Amygdala (tissue), 56 donors: Measurements from ENCODE around the gene RPS6KA2.
"Not testable (repeated sequence)": the region's sequence is repeated elsewhere in the genome, so short reads cannot be mapped to it uniquely, and the experiment has no call there.

ENCODE experiments used
- DNase-seq, 56 donors: peaks; one replicate each; lab custom pipeline; 2025; lab: John Stamatoyannopoulos, UW

The RPS6KA2 gene

DNA sequence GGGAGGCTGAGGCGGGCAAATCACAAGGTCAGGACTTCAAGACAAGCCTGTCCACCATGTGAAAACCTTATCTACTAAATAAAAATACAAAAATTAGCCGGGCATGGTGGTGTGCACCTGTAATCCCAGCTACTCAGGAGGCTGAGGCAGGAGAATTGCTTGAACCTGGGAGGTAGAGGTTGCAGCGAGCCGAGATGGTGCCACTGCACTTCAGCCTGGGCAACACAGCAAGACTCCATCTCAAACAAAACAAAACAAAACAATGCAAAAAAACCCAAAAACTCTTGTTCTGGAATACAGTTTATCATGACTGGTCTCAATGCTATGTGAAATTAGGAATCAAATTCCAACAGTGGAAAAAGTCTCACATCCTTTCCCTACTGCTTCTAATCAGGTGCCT lies 264.6 kb downstream of the RPS6KA2 start:
- DNase-seq, result not testable (repeated sequence)

DNA sequence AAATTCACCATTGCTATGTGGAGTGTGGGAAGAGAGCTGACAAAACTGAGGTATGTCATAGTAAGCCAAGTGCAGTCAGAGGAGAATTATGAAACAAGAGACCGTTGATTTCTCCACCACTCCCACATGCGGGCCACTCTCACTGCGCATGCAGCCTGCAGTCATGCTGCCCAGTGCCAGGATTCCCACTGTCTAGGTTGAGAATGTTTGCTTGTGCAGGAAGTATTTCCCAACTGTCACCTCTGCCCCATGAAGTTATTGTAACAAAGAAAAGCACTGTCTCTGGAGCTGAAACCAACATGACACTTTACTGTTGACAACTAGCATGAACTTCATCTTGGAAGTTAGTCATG lies 266.0 kb downstream of the RPS6KA2 start:
- no peak for DNase-seq

DNA sequence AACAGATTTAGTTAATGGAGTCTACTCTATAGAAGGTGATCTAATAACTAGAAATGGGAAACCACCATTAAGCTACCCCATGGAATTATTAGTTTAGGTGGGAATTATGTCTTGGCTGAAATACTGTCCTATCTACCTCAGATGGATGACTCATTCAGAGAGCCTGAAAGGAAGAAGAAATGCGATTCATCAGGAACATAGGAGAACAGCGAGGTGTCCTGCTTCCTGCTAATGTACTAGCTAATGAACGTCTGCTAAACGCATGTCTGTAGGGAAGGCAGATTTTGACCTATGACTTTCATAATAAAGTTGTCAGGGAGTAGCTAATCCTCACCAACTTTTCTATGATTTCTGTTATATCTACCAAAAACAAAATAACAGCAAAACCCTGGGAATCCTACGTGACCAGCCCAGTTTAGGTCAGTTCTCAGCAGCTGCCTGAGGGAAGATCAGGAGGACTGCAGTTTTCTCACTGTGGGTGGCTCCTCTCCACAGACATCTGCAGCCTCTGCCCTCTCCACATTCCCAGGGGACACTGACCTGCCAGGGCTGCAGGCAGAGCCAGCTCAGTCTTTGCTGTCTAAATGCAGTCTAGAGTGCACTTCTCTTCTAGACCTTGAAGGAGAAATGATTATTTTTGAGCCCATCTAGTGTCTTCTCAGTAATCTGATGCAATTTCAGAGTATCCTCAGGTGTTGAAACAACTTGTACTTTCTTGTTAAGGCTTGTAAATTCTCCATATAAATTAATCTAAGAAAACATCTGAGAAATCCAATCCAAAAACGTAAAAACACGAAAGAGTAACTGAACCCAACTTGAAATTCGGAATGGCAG lies 266.6 kb downstream of the RPS6KA2 start:
- DNase-seq, result no peak
